GM23248 (cell line): ENCODE data around the gene CD72. TPM values are rescaled to one million over a fixed set of nuclear protein-coding genes. Genes with fewer than 3 reads are reported as not detected.

Experiments
- DNase-seq: peaks from one replicate; pipeline ENCODE4 v3.0.0-alpha.2; 2015
- H2AFZ ChIP-seq: fragments of 200-600 bp; sonication (generic); 2 replicates; pipeline ENCODE4 v1.6.1; 2016; ENCODE audit warnings: antibody characterized with exemption
- H3F3A ChIP-seq: fragments of 200-600 bp; sonication (generic); 2 replicates; pipeline ENCODE4 v1.6.1; 2016; ENCODE audit warnings: mild to moderate bottlenecking, antibody characterized with exemption, mixed run types; ENCODE audit not compliant: insufficient read depth
- H3K27ac ChIP-seq: fragments of 200-600 bp; sonication (generic); 2 replicates; pipeline ENCODE4 v1.5.1; 2016; ENCODE audit warnings: mild to moderate bottlenecking
- H3K27me3 ChIP-seq: fragments of 200-600 bp; sonication (generic); replicated peaks from 2 replicates; pipeline ENCODE4 v1.6.1; 2016; ENCODE audit warnings: mild to moderate bottlenecking; ENCODE audit not compliant: insufficient read depth
- H3K36me3 ChIP-seq: fragments of 200-600 bp; sonication (generic); 2 replicates; pipeline ENCODE4 v1.6.1; 2016; ENCODE audit warnings: low read depth, mild to moderate bottlenecking
- H3K4me1 ChIP-seq: fragments of 200-600 bp; sonication (generic); 2 replicates; pipeline ENCODE4 v1.6.1; 2016; ENCODE audit warnings: mild to moderate bottlenecking; ENCODE audit not compliant: insufficient read depth
- H3K4me2 ChIP-seq: fragments of 200-600 bp; sonication (generic); one replicate; pipeline ENCODE4 v1.6.1; 2016; ENCODE audit warnings: mild to moderate bottlenecking; ENCODE audit not compliant: unreplicated experiment
- H3K4me3 ChIP-seq: fragments of 200-600 bp; sonication (generic); 2 replicates; pipeline ENCODE4 v1.5.1; 2016; ENCODE audit warnings: mild to moderate bottlenecking
- H3K79me2 ChIP-seq: fragments of 200-600 bp; sonication (generic); 2 replicates; pipeline ENCODE4 v1.6.1; 2016; ENCODE audit warnings: mild to moderate bottlenecking; ENCODE audit not compliant: insufficient read depth
- H3K9ac ChIP-seq: fragments of 200-600 bp; sonication (generic); 2 replicates; pipeline ENCODE4 v1.6.1; 2016; ENCODE audit warnings: mild to moderate bottlenecking
- H3K9me2 ChIP-seq: fragments of 200-600 bp; sonication (generic); 2 replicates; pipeline ENCODE4 v1.6.1; 2016; ENCODE audit warnings: mixed run types, mild to moderate bottlenecking, moderate library complexity; ENCODE audit not compliant: insufficient read depth
- H3K9me3 ChIP-seq: fragments of 200-600 bp; sonication (generic); one replicate; pipeline ENCODE4 v1.6.1; 2017; ENCODE audit warnings: low read depth
- H4K20me1 ChIP-seq: fragments of 200-600 bp; sonication (generic); 2 replicates; pipeline ENCODE4 v1.6.0; 2016; ENCODE audit not compliant: insufficient read depth
- EZH2 ChIP-seq: fragments of 200-600 bp; sonication (generic); IDR thresholded peaks from 2 replicates; pipeline ENCODE4 v1.6.1; 2018; ENCODE audit warnings: antibody characterized with exemption, mild to moderate bottlenecking; ENCODE audit not compliant: insufficient read depth, poor library complexity, severe bottlenecking
- EZH2phosphoT487 ChIP-seq: fragments of 200-600 bp; sonication (generic); IDR thresholded peaks from 2 replicates; pipeline ENCODE4 v1.6.1; 2018; ENCODE audit warnings: antibody characterized with exemption, moderate library complexity, mild to moderate bottlenecking, low read depth; ENCODE audit not compliant: insufficient read depth
- WGBS, 2 experiments: methylation state at CpG; one replicate each; pipeline ENCODE4 v1.1.6; 2015 to 2017; ENCODE audit warnings: low lambda C conversion rate in 2 of 2, low coverage in 1 of 2; ENCODE audit errors: missing lambda C conversion rate in 2 of 2; 5-methylcytosine and 5-hydroxymethylcytosine counted together
- in situ Hi-C: fragments of 300-500 bp; cut with MboI; formaldehyde crosslinking; loops from 2 replicates; pipeline ENCODE4 v1.15.0; 2020
- polyA plus RNA-seq: library from polyadenylated mRNA; unstranded; fragments of >200 nt; fragmentation: Nextera tagmentation; extraction: Ambion mirVana; gene quantifications from 2 replicates; pipeline ENCODE4 v1.2.1, GENCODE V29; 2016
- total RNA-seq: library from RNA; depleted of rRNA; stranded (reverse); fragments of >200 nt; shearing (Covaris generic); gene quantifications from 2 replicates; pipeline ENCODE4 v1.2.3, GENCODE V29; 2014

CD72 gene
- total and polyA plus RNA-seq, 2 experiments from 2014 or later: 1.6 to 3.9 TPM

GRCh38 chr9:35627575-35627974 is 9.4 kb upstream of the CD72 start:
- Histone ChIP-seq H3K79me2 (no peaks in the 10 kb centered on the region), H3K36me3 (no peaks in the 10 kb centered on the region), H3K27me3 (no peaks in the 10 kb centered on the region), H2AFZ (no peak overlapping the region), H3K9me3 (no peaks in the 10 kb centered on the region), H3F3A (no peaks in the 10 kb centered on the region), H3K9ac (no peak overlapping the region), H3K27ac (no peak overlapping the region), H3K9me2 (no peaks in the 10 kb centered on the region), H3K4me1 (no peaks in the 10 kb centered on the region), H4K20me1 (no peaks in the 10 kb centered on the region), H3K4me2 (no peak overlapping the region), H3K4me3 (no peak overlapping the region)
- TF ChIP-seq EZH2 (no peak), EZH2phosphoT487 (no peak)
- WGBS, 2 experiments: 87 to 100% methylated on average over 2 of the region's 2 CpGs
- DNase-seq: no peak
- in situ Hi-C loops: no loop called here

- Histone ChIP-seq H4K20me1 (no peaks in the 10 kb centered on the region), H3K79me2 (no peaks in the 10 kb centered on the region), H3K27me3 (no peaks in the 10 kb centered on the region), H2AFZ (no peak overlapping the region), H3K9me3 (no peaks in the 10 kb centered on the region), H3F3A (no peaks in the 10 kb centered on the region), H3K4me1 (no peaks in the 10 kb centered on the region), H3K4me3 (no peak overlapping the region), H3K4me2 (no peak overlapping the region), H3K36me3 (no peaks in the 10 kb centered on the region), H3K9ac (no peak overlapping the region), H3K27ac (no peak overlapping the region), H3K9me2 (no peaks in the 10 kb centered on the region)
- in situ Hi-C loops: loop anchor here (25.0 kb wide), 1 partner anchor 93 kb away; no protein-coding TSS in a partner anchor
- no peak for DNase-seq
- 70 to 73% methylated on average over 2 of the region's 2 CpGs for WGBS, 2 experiments
- TF ChIP-seq EZH2: no peak
- no peak for TF ChIP-seq EZH2phosphoT487
Measured at GRCh38 chr9:35619800-35620158, 1.6 kb upstream of the CD72 start.

DNA sequence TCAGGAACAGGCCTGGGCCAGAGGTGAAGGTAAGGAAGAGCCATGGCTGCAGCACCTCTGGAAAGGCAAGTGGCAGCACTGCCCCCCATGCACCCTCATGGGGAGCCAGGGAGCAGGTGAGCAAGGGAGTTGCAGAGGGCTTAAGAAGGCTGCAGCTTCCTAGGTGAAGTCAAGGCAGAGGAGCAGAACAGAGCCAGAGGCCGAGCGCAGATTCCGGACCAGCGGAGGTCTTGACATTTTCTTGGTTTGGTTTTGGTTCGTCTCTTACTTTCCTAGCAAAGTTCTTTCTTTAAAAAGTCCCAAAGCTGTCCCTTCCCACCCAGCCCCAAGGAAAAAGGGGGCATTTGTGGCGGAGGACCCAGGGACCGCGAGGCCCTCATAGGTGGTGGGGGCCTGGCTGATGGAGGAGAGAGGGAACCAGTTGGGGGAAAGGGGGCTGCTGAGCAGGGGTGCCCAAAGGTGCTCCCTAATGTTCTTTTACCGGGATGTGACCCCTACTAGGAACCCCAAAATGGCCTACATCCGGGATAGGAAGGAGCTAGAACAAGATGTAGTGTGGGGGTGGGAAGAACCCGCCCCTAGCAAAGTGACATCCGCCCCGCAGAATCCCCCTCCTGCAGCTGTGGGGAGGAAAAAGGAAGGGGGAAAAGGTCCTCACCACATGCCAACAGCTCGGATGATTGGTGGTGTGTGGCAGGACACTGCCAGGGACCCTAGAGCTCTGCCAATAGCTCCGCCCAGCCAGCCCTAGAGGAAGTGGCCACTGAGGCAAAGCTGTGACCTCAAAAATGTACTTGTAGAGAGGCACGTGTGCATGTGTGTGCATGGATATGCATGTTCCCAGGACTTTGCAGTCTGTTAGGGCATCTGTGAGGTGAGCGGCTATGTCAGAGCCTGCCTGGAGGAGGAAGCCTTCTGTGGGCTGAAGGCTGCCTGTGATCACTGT is 914 bp upstream of the CD72 start:
- Histone ChIP-seq H3K9me3 (no peaks in the 10 kb centered on the region), H3K27me3 (no peaks in the 10 kb centered on the region), H4K20me1 (no peaks in the 10 kb centered on the region), H3K9me2 (no peaks in the 10 kb centered on the region), H3K4me2 (no peak overlapping the region), H3K9ac (no peak overlapping the region), H2AFZ (no peak overlapping the region), H3F3A (no peaks in the 10 kb centered on the region), H3K36me3 (no peaks in the 10 kb centered on the region), H3K4me3 (no peak overlapping the region), H3K4me1 (no peaks in the 10 kb centered on the region), H3K27ac (no peak overlapping the region), H3K79me2 (no peaks in the 10 kb centered on the region)
- TF ChIP-seq EZH2phosphoT487: no peak
- no peak for TF ChIP-seq EZH2
- DNase-seq: no peak
- WGBS, 2 experiments: 89 to 91% methylated on average over 16 to 17 of the region's 17 CpGs
- in situ Hi-C loops: loop anchor here (25.0 kb wide), 1 partner anchor 93 kb away; no protein-coding TSS in a partner anchor

GRCh38 chr9:35617548-35617947 is 665 bp downstream of the CD72 start:
- no peak overlapping the region for H3K27ac ChIP-seq
- TF ChIP-seq EZH2: no peak
- TF ChIP-seq EZH2phosphoT487: no peak
- no peaks in the 10 kb centered on the region for H3K36me3 ChIP-seq
- peak overlapping the region; percentile 67 for H3K9ac ChIP-seq
- H3K27me3 ChIP-seq: no peaks in the 10 kb centered on the region
- peak overlapping the region; percentile 65; the same call in 1 of the 2 replicates for H3K4me3 ChIP-seq
- 53 to 65% methylated on average over 8 of the region's 8 CpGs for WGBS, 2 experiments
- no peaks in the 10 kb centered on the region for H4K20me1 ChIP-seq
- H3K9me2 ChIP-seq: no peaks in the 10 kb centered on the region
- no peaks in the 10 kb centered on the region for H3K4me1 ChIP-seq
- in situ Hi-C loops: loop anchor here (25.0 kb wide), 1 partner anchor 95 kb away; no protein-coding TSS in a partner anchor
- no peak for DNase-seq
- peak overlapping the region; percentile 79 for H3K4me2 ChIP-seq
- no peaks in the 10 kb centered on the region for H3K79me2 ChIP-seq
- no peaks in the 10 kb centered on the region for H3K9me3 ChIP-seq
- H3F3A ChIP-seq: no peaks in the 10 kb centered on the region
- H2AFZ ChIP-seq: peak overlapping the region; percentile 94
